ENCODE measurements around the gene FILIP1. TPM values are rescaled to one million over a fixed set of nuclear protein-coding genes. Genes with fewer than 3 reads are reported as not detected.
A peak's percentile ranks its signal among the peaks of the same experiment; 100 is the strongest.

FILIP1 gene
- total RNA-seq, result 0.97 and 2.0 TPM in 2 replicates

GRCh38 chr6:75493400-75494064 lies at the start of gene FILIP1:
Gene FILIP1 (minus strand): TSS chr6:75493800. CDS start chr6:75414972, 78,828 bp downstream.

GRCh38 chr6:75284632-75285282 lies 208.8 kb downstream of the FILIP1 start, which contains the start of gene TMEM30A:
Gene TMEM30A (minus strand): TSS chr6:75284792. CDS start chr6:75284638, 154 bp downstream.

GRCh38 chr6:75243333-75244062 lies 250.1 kb downstream of the FILIP1 start, which contains the start of gene COX7A2:
Gene COX7A2 (minus strand): TSS chr6:75243801. CDS start chr6:75243734, 67 bp downstream.

Small RNA genes within 50 kb of the gene (small RNA-seq; reads per million reads assigned to genes)
- not detected for gene MIR4463
- not detected for gene RF00012
- gene RNU1-34P, result 0.92 reads per million, percentile 38 among the genes with 10 or more reads in this experiment

Other genes with a start within 250 kb of the FILIP1 start
- 106 and 170 TPM in 2 replicates for gene COX7A2, start 250.0 kb downstream of the FILIP1 start, total RNA-seq
- 200 and 209 TPM in 2 replicates for gene TMEM30A, start 209.0 kb downstream of the FILIP1 start, total RNA-seq
- gene SENP6, start 108.1 kb upstream of the FILIP1 start, total RNA-seq, result 118 and 125 TPM in 2 replicates